Vagina (tissue), 2 donors: ENCODE measurements around the gene SYT1.

ENCODE experiments used
- CTCF ChIP-seq, 3 experiments: fragments of 450-650 bp in 2 of 3; fragments of 200-600 bp in 1 of 3; sonication (generic) in 1 of 3; IDR thresholded peaks; one replicate each; pipeline ENCODE4 v1.5.1; 2017 to 2019; ENCODE audit warnings: antibody characterized with exemption in 3 of 3, mild to moderate bottlenecking in 2 of 3, moderate library complexity in 2 of 3
- POLR2A ChIP-seq, 2 donors: fragments of 450-650 bp; IDR thresholded peaks; one replicate each; pipeline ENCODE4 v1.6.1; 2017; ENCODE audit warnings: antibody characterized with exemption in 2 of 2, mild to moderate bottlenecking in 2 of 2, moderate library complexity in 2 of 2
- POLR2AphosphoS5 ChIP-seq, 2 donors: sonication (generic); formaldehyde crosslinking; IDR thresholded peaks; one replicate each; pipeline ENCODE4 v1.9.0; 2017; ENCODE audit warnings: antibody characterized with exemption in 2 of 2, mild to moderate bottlenecking in 2 of 2, low read depth in 1 of 2; ENCODE audit not compliant: insufficient read depth in 1 of 2

GRCh38 chr12:78959556-78959955 lies 95.0 kb downstream of the SYT1 start:
- TF ChIP-seq POLR2A (IDR thresholded peaks at IDR 0.05) (no peak), CTCF (IDR thresholded peaks at IDR 0.05) (no peak), POLR2AphosphoS5 (IDR thresholded peaks at IDR 0.05; ENCODE audit: insufficient read depth in 1 of 2, low read depth in 1 of 2) (no peak)
